Measurements from ENCODE around the gene ANKFY1.

The ANKFY1 gene

DNA sequence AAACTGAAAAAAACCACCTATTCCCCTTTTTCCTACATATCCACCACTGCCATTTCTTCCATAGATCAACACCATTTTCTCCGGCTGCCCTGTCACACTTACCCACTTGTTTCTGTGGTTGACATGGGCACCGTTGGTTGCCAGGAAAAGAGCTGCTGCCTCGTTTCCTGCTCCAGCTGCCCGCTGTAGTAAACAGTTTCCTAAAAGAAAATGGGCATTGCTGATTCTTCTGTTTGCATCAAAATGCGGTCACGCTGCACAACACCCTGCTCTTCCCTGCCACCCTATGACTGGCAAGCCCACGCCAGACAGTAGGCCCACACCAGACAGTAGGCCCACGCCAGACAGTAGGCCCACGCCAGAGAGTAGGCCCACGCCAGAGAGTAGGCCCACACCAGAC lies 74.5 kb downstream of the ANKFY1 start:
- no peaks in the 10 kb centered on the region; the same call in 1 of the 2 replicates for H3K36me3 ChIP-seq (replicated peaks; ENCODE audit: insufficient read depth, low read length)
- no peaks in the 10 kb centered on the region for H3K9me3 ChIP-seq (replicated peaks; ENCODE audit: insufficient read depth, low read length)
- no peaks in the 10 kb centered on the region for H3F3A ChIP-seq (ENCODE audit: insufficient read depth, low read length)
- no peaks in the 10 kb centered on the region for H3K9me2 ChIP-seq (replicated peaks; ENCODE audit: insufficient read depth, low read length)
- no peaks in the 10 kb centered on the region for H3K79me2 ChIP-seq (ENCODE audit: low read length)
- H3K27ac ChIP-seq (ENCODE audit: low read length) = no peak overlapping the region
- H3K9ac ChIP-seq (ENCODE audit: low read length) = no peak overlapping the region
- TF ChIP-seq, protein P1, sequence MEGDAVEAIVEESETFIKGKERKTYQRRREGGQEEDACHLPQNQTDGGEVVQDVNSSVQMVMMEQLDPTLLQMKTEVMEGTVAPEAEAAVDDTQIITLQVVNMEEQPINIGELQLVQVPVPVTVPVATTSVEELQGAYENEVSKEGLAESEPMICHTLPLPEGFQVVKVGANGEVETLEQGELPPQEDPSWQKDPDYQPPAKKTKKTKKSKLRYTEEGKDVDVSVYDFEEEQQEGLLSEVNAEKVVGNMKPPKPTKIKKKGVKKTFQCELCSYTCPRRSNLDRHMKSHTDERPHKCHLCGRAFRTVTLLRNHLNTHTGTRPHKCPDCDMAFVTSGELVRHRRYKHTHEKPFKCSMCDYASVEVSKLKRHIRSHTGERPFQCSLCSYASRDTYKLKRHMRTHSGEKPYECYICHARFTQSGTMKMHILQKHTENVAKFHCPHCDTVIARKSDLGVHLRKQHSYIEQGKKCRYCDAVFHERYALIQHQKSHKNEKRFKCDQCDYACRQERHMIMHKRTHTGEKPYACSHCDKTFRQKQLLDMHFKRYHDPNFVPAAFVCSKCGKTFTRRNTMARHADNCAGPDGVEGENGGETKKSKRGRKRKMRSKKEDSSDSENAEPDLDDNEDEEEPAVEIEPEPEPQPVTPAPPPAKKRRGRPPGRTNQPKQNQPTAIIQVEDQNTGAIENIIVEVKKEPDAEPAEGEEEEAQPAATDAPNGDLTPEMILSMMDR (IDR thresholded peaks at IDR 0.05; ENCODE audit: low read length) = no peak
- TF ChIP-seq EZH2phosphoT487 (IDR thresholded peaks at IDR 0.05; ENCODE audit: low read length) (no peak), EZH2 (optimal IDR thresholded peaks at IDR 0.05; ENCODE audit: low read depth, low read length) (no peak)
- no peaks in the 10 kb centered on the region for H3K4me1 ChIP-seq (ENCODE audit: low read length)
- H3K4me2 ChIP-seq (ENCODE audit: low read depth, low read length) = no peak overlapping the region
- no peaks in the 10 kb centered on the region for H4K20me1 ChIP-seq (ENCODE audit: insufficient read depth, low read length)
- H3K27me3 ChIP-seq (replicated peaks; ENCODE audit: insufficient read depth, low read length) = no peaks in the 10 kb centered on the region
- H2AFZ ChIP-seq (ENCODE audit: low read length) = no peak overlapping the region
- H3K4me3 ChIP-seq (ENCODE audit: low read length) = no peak overlapping the region
- no peak for DNase-seq

DNA sequence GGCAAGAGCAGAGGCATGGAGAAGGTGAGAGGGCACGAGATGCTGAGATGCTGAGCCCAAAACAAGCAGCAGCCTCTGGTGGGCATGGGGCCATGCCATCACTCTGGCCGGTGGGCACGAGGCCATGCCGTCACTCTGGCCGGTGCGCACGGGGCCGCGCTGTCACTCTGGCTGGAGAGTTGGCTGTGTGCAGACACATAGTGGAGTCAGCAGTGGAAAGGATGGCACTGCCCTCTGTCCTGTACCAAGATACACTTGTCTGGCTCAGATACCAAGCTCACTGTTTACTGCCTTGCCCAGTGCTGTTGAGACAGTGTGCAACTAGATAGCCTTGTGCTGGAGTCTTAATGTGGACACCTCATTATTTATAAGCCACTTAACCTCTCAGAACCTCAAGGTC lies 75.7 kb downstream of the ANKFY1 start:
- Histone ChIP-seq H3K79me2 (ENCODE audit: low read length) (no peaks in the 10 kb centered on the region), H3F3A (ENCODE audit: insufficient read depth, low read length) (no peaks in the 10 kb centered on the region), H3K4me1 (ENCODE audit: low read length) (no peaks in the 10 kb centered on the region), H3K9me3 (replicated peaks; ENCODE audit: insufficient read depth, low read length) (no peaks in the 10 kb centered on the region), H2AFZ (ENCODE audit: low read length) (no peak overlapping the region), H3K4me3 (ENCODE audit: low read length) (no peak overlapping the region), H3K27me3 (replicated peaks; ENCODE audit: insufficient read depth, low read length) (no peaks in the 10 kb centered on the region), H3K4me2 (ENCODE audit: low read depth, low read length) (no peak overlapping the region), H3K9me2 (replicated peaks; ENCODE audit: insufficient read depth, low read length) (no peaks in the 10 kb centered on the region), H3K36me3 (replicated peaks; ENCODE audit: insufficient read depth, low read length) (no peaks in the 10 kb centered on the region; the same call in 1 of the 2 replicates), H3K9ac (ENCODE audit: low read length) (no peak overlapping the region), H4K20me1 (ENCODE audit: insufficient read depth, low read length) (no peaks in the 10 kb centered on the region), H3K27ac (ENCODE audit: low read length) (no peak overlapping the region)
- DNase-seq = no peak
- TF ChIP-seq EZH2 (optimal IDR thresholded peaks at IDR 0.05; ENCODE audit: low read depth, low read length) (no peak), EZH2phosphoT487 (IDR thresholded peaks at IDR 0.05; ENCODE audit: low read length) (no peak)
- TF ChIP-seq, protein P1 (IDR thresholded peaks at IDR 0.05; ENCODE audit: low read length) = no peak

DNA sequence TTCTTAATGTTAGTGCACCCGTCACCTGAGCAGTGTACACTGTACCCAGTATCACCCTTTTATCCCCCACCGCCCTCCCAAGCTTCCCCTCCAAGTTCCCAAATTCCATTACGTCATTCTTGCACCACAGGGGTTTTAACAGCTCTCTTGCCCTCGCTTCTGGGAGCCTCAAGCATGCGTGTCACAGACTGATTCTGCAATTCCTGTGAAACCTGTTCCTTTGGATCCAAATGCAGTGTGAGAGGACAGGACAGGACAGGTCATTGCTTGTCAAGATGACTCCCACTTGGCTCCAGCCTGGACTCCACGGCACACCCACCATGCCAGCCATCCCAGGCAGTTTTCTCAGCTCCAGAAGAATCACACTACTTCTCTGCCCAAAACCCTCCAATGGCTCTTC lies 76.7 kb downstream of the ANKFY1 start:
- Histone ChIP-seq H3K9me2 (replicated peaks; ENCODE audit: insufficient read depth, low read length) (no peaks in the 10 kb centered on the region), H3F3A (ENCODE audit: insufficient read depth, low read length) (no peaks in the 10 kb centered on the region), H3K36me3 (replicated peaks; ENCODE audit: insufficient read depth, low read length) (no peaks in the 10 kb centered on the region; the same call in 1 of the 2 replicates), H4K20me1 (ENCODE audit: insufficient read depth, low read length) (no peaks in the 10 kb centered on the region), H3K27me3 (replicated peaks; ENCODE audit: insufficient read depth, low read length) (no peaks in the 10 kb centered on the region), H3K4me3 (ENCODE audit: low read length) (no peak overlapping the region), H3K79me2 (ENCODE audit: low read length) (no peaks in the 10 kb centered on the region), H2AFZ (ENCODE audit: low read length) (no peak overlapping the region), H3K4me1 (ENCODE audit: low read length) (no peaks in the 10 kb centered on the region), H3K27ac (ENCODE audit: low read length) (no peak overlapping the region), H3K4me2 (ENCODE audit: low read depth, low read length) (no peak overlapping the region), H3K9ac (ENCODE audit: low read length) (no peak overlapping the region), H3K9me3 (replicated peaks; ENCODE audit: insufficient read depth, low read length) (no peaks in the 10 kb centered on the region)
- DNase-seq = no peak
- TF ChIP-seq EZH2phosphoT487 (IDR thresholded peaks at IDR 0.05; ENCODE audit: low read length) = no peak

DNA sequence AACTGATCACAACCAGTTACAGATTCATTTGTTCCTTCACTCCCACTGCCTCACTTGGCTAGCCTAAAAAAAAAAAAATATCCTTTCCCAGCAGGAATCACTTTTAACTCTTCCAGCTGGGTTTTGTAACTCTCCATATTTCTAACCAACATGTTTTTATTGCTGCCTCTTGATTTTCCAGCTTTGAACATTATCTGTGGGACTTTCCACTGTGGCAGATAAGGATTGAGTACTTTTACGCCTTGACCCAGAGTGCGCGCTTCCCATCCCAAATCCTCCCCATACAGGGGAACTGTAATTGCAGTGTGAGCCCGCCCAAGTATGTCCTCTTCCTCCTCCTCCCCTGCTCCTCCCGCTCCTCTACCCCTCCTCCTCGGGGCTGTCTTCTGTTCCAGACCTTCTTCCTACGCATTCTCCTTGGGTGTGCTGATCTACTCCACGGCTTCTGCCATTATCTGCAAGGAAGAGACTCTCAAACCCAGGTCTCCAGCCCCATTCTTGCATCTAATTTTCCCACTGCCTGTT lies 77.4 kb downstream of the ANKFY1 start:
- Histone ChIP-seq H3K9ac (ENCODE audit: low read length) (no peak overlapping the region), H3F3A (ENCODE audit: insufficient read depth, low read length) (no peaks in the 10 kb centered on the region), H3K4me3 (ENCODE audit: low read length) (no peak overlapping the region), H2AFZ (ENCODE audit: low read length) (no peak overlapping the region), H3K36me3 (replicated peaks; ENCODE audit: insufficient read depth, low read length) (no peaks in the 10 kb centered on the region; the same call in 1 of the 2 replicates), H4K20me1 (ENCODE audit: insufficient read depth, low read length) (no peaks in the 10 kb centered on the region), H3K79me2 (ENCODE audit: low read length) (no peaks in the 10 kb centered on the region), H3K4me1 (ENCODE audit: low read length) (no peaks in the 10 kb centered on the region), H3K9me2 (replicated peaks; ENCODE audit: insufficient read depth, low read length) (no peaks in the 10 kb centered on the region), H3K27ac (ENCODE audit: low read length) (no peak overlapping the region), H3K4me2 (ENCODE audit: low read depth, low read length) (no peak overlapping the region), H3K27me3 (replicated peaks; ENCODE audit: insufficient read depth, low read length) (no peaks in the 10 kb centered on the region), H3K9me3 (replicated peaks; ENCODE audit: insufficient read depth, low read length) (no peaks in the 10 kb centered on the region)
- no peak for DNase-seq
- TF ChIP-seq, protein P1 (IDR thresholded peaks at IDR 0.05; ENCODE audit: low read length) = no peak
- TF ChIP-seq EZH2phosphoT487 (IDR thresholded peaks at IDR 0.05; ENCODE audit: low read length) = no peak
- no peak for TF ChIP-seq EZH2 (optimal IDR thresholded peaks at IDR 0.05; ENCODE audit: low read depth, low read length)
